MM.1S (cell line): ENCODE results near the gene VPS35.

Experiments
- CTCF ChIP-seq: fragments of 300-600 bp; sonication (generic); IDR thresholded peaks from 2 replicates; pipeline ENCODE4 v1.5.1; 2016; ENCODE audit warnings: antibody characterized with exemption, low read length, mixed read lengths
- EZH2 ChIP-seq: fragments of 300-600 bp; sonication (generic); optimal IDR thresholded peaks from 2 replicates; pipeline ENCODE3; 2017; ENCODE audit warnings: low read depth, mild to moderate bottlenecking, antibody characterized with exemption, low read length, mixed read lengths

DNA sequence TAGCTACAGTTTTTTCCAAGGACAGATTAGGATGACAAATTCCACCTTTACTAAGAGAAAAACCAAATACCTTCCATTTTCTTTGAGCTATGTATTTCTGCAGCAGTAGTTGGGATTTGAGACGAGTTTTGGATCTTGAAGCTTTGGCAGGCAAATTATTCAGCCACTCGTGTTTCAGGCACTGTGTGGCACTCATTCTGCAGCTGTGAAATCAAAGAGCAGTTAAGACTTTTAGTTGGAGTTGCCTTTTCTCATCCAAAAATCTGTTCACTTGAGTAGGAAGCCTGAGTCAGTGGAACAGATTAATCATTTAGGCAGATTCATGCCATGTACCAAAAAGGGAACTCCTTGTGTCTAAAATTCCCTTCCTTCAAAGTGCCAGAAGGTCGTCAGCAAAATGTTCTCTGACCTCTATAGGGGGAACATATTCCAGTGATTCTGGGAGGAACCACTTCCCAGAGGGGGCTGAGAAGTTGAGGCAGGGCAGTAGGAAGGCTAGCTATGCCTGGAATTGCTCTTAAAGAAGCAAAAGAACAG is 20.6 kb upstream of the VPS35 start:
- TF ChIP-seq EZH2 (no peak), CTCF (no peak)
